ENCODE data around the gene TOMM6. TPM values are rescaled to one million over a fixed set of nuclear protein-coding genes. Genes with fewer than 3 reads are reported as not detected.
"Not testable (repeated sequence)": the region's sequence is repeated elsewhere in the genome, so short reads cannot be mapped to it uniquely, and the experiment has no call there.

The TOMM6 gene
- total RNA-seq, 1 donor from 2014 or later = 105 TPM

- no peak overlapping the region for H3K4me3 ChIP-seq
- H3K36me3 ChIP-seq = peaks cover 0 to 9% of the 10 kb centered on the region in 2 donors
- intact Hi-C loops (cut with DNase I) = no loop called here
- TF ChIP-seq, protein P1, sequence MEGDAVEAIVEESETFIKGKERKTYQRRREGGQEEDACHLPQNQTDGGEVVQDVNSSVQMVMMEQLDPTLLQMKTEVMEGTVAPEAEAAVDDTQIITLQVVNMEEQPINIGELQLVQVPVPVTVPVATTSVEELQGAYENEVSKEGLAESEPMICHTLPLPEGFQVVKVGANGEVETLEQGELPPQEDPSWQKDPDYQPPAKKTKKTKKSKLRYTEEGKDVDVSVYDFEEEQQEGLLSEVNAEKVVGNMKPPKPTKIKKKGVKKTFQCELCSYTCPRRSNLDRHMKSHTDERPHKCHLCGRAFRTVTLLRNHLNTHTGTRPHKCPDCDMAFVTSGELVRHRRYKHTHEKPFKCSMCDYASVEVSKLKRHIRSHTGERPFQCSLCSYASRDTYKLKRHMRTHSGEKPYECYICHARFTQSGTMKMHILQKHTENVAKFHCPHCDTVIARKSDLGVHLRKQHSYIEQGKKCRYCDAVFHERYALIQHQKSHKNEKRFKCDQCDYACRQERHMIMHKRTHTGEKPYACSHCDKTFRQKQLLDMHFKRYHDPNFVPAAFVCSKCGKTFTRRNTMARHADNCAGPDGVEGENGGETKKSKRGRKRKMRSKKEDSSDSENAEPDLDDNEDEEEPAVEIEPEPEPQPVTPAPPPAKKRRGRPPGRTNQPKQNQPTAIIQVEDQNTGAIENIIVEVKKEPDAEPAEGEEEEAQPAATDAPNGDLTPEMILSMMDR (IDR thresholded peaks at IDR 0.05) = no peak
- TF ChIP-seq POLR2A (IDR thresholded peaks at IDR 0.05) (no peak), POLR2AphosphoS5 (IDR thresholded peaks at IDR 0.05; ENCODE audit: insufficient read depth in 1 of 2, low read depth in 1 of 2) (no peak)
- H3K27me3 ChIP-seq = no peaks in the 10 kb centered on the region
- H3K4me1 ChIP-seq = no peaks in the 10 kb centered on the region
- no peak overlapping the region for H3K27ac ChIP-seq
- H3K9me3 ChIP-seq = no peaks in the 10 kb centered on the region
- no peak for DNase-seq (ENCODE audit: extremely low spot score in 2 of 2)
These were observed 13.9 kb downstream of the TOMM6 start for GRCh38 chr6:41801380-41801779.

GRCh38 chr6:41805830-41806774, 18.6 kb downstream of the TOMM6 start:
- Histone ChIP-seq H3K9me3 (no peaks in the 10 kb centered on the region), H3K36me3 (peaks cover 0 to 7% of the 10 kb centered on the region in 2 donors), H3K4me3 (no peak overlapping the region), H3K27me3 (no peaks in the 10 kb centered on the region), H3K4me1 (no peaks in the 10 kb centered on the region), H3K27ac (no peak overlapping the region)
- no peak for DNase-seq (ENCODE audit: extremely low spot score in 2 of 2)
- intact Hi-C loops (cut with DNase I) = no loop called here
- TF ChIP-seq, protein P1 (IDR thresholded peaks at IDR 0.05) = no peak
- no peak for TF ChIP-seq POLR2AphosphoS5 (IDR thresholded peaks at IDR 0.05; ENCODE audit: insufficient read depth in 1 of 2, low read depth in 1 of 2)
- no peak for TF ChIP-seq POLR2A (IDR thresholded peaks at IDR 0.05)

GRCh38 chr6:41811095-41811494, 23.6 kb downstream of the TOMM6 start:
- Histone ChIP-seq H3K27me3 (no peaks in the 10 kb centered on the region), H3K4me1 (no peaks in the 10 kb centered on the region), H3K4me3 (no peak overlapping the region), H3K36me3 (no peaks in the 10 kb centered on the region), H3K27ac (no peak overlapping the region), H3K9me3 (no peaks in the 10 kb centered on the region)
- no peak for DNase-seq (ENCODE audit: extremely low spot score in 2 of 2)
- no peak for TF ChIP-seq POLR2A (IDR thresholded peaks at IDR 0.05)
- TF ChIP-seq, protein P1 (IDR thresholded peaks at IDR 0.05) = no peak
- TF ChIP-seq POLR2AphosphoS5 (IDR thresholded peaks at IDR 0.05; ENCODE audit: insufficient read depth in 1 of 2, low read depth in 1 of 2) = no peak
- intact Hi-C loops (cut with DNase I) = no loop called here

- H3K4me3 ChIP-seq; H3K9me3 ChIP-seq; intact Hi-C loops (cut with DNase I); H3K4me1 ChIP-seq; DNase-seq (ENCODE audit: extremely low spot score in 2 of 2); H3K27ac ChIP-seq; H3K27me3 ChIP-seq; H3K36me3 ChIP-seq: not testable (repeated sequence)
These were observed 24.5 kb downstream of the TOMM6 start for GRCh38 chr6:41811946-41812345.

- intact Hi-C loops (cut with DNase I) = no loop called here
- Histone ChIP-seq H3K27ac (no peak overlapping the region), H3K36me3 (no peaks in the 10 kb centered on the region), H3K9me3 (no peaks in the 10 kb centered on the region), H3K27me3 (no peaks in the 10 kb centered on the region), H3K4me1 (no peaks in the 10 kb centered on the region), H3K4me3 (no peak overlapping the region)
- TF ChIP-seq POLR2AphosphoS5 (IDR thresholded peaks at IDR 0.05; ENCODE audit: insufficient read depth in 1 of 2, low read depth in 1 of 2) (no peak), POLR2A (IDR thresholded peaks at IDR 0.05) (no peak)
- TF ChIP-seq, protein P1 (IDR thresholded peaks at IDR 0.05) = no peak
- no peak for DNase-seq (ENCODE audit: extremely low spot score in 2 of 2)
These were observed 26.0 kb downstream of the TOMM6 start for GRCh38 chr6:41813469-41813868.
